CD4-positive, alpha-beta T cell treated with Interleukin-6 for 4 hours (primary cell): ENCODE data around the gene SMCO1.
"Not testable (repeated sequence)": the region's sequence is repeated elsewhere in the genome, so short reads cannot be mapped to it uniquely, and the experiment has no call there.

Source experiments
- DNase-seq: peaks from one replicate; pipeline ENCODE4 v3.0.0-alpha.2; 2020; ENCODE audit warnings: mixed read lengths

The SMCO1 gene, protein sequence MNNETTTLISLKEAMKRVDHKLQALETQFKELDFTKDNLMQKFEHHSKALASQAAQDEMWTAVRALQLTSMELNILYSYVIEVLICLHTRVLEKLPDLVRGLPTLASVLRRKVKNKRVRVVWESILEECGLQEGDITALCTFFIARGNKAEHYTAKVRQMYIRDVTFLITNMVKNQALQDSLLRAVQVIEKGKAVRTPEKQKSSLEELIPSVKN

GRCh38 chr3:196514913-196515621 lies at the start of gene SMCO1:
Gene SMCO1, minus strand, starts transcription at chr3:196515346. Its CDS starts 137 bp downstream, at chr3:196515209.
- DNase-seq, result no peak

DNA sequence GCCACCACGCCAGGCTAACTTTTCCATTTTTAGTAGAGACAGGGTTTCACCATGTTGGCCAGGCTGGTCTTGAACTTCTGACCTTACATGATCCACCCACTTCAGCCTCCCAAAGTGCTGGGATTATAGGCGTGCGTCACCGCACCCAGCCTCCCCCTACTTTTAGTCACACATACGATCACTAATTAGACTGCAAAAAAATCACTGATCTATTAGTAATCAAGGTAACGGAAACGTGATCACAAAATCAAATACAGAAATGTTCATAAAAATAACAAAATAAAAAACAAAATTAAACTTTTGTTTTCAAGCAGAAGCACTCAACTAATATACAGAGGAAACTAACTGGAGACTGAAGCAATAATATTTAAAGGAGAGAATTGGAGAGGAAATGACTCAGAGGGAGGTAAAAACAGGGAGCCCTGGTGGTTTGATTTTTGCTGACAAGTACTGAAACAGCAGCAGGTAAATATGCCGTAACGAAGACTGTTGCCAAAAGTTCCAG lies 48.6 kb upstream of the SMCO1 start:
- peak; percentile 51 for DNase-seq

- no peak for DNase-seq
These were observed 44.7 kb upstream of the SMCO1 start for GRCh38 chr3:196559826-196560225.

- DNase-seq, result no peak
These were observed 43.3 kb upstream of the SMCO1 start for GRCh38 chr3:196558476-196558875.

GRCh38 chr3:196557236-196557635 lies 42.1 kb upstream of the SMCO1 start:
- no peak for DNase-seq

- no peak for DNase-seq
These were observed 40.1 kb upstream of the SMCO1 start for GRCh38 chr3:196555295-196555694.

DNA sequence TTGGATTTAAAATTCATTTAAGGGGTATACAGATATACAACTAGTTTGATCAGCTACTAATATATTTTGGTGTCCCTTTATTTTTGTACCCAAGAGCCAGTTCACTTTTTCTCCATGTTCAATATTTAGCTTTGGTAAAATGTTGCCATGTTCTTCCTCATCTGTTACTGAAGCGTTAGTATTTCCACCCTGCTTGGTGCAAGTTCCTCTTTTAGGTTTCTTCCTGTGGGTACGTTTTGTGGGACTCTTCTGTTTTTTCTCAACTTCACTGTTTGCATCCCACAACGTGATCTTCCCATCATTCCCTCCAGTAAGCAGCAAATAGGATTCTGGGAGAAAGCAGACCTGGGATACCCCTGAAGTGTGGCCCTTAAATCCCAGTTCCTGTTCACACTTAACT lies 39.1 kb upstream of the SMCO1 start:
- DNase-seq, result no peak

DNA sequence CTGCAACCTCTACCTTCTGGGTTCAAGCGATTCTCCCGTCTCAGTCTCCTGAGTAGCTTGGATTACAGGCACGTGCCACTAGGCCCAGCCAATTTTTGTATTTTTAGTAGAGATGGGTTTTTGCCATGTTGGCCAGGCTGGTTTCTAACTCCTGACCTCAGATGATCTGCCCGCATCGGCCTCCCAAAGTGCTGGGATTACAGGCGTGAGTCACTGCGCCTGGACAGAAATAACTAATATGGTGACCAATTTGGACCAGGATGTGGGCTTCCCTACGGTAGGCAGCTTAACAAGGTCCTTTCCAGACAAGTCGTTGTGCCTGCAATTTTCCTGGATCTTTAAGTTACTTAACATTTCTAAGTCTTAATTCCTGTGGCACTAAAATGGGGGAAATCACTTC lies 38.4 kb upstream of the SMCO1 start:
- no peak for DNase-seq

DNA sequence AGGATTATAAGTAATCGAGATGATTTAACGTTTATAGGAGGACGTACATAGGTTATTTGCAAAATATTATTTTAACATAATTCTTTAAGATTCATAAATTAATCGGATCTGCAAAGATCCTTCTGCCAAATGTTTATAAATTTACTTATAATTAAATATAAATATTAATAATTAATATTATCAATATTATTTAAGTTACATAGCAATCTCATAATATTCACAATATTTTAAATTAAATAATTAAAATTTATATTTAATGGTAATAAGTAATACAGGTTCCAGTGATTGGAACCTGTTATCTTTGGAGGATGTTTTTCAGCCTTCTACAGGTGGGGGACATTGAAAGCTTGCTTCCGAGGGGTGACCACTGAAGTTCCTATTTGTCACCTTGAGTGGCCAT lies 37.1 kb upstream of the SMCO1 start:
- no peak for DNase-seq

DNA sequence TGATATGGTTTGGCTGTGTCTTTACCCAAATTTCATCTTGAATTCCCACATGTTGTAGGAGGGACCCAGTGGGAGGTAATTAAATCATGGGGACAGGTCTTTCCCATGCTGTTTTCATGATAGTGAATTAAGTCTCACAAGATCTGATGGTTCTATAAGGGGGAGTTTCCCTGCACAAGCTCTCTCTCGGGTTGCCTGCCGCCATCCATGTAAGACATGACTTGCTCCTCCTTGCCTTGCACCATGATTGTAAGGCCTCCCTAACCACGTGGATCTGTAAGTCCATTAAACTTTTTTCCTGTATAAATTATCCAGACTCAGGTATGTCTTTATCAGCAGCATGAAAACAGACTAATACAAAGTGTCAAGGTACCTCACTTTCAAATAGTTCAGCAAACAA lies 35.0 kb upstream of the SMCO1 start:
- not testable (repeated sequence) for DNase-seq

DNA sequence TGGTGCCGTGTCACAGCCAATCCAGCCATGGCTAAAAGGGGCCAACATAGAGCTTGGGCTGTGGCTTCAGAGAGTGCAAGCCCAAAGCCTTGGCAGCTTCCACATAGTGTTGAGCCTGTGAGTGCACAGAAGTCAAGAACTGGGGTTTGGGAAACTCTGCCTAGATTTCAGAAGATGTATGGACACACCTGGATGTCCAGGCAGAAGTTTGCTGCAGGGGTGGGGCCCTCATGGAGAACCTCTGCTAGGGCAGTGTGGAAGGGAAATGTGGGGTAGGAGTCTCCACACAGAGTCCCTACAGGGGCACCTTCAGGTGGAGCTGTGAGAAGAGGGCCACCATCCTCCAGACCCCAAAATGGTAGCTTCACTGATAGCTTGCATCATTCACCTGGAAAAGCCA lies 34.2 kb upstream of the SMCO1 start:
- DNase-seq, result not testable (repeated sequence)

DNA sequence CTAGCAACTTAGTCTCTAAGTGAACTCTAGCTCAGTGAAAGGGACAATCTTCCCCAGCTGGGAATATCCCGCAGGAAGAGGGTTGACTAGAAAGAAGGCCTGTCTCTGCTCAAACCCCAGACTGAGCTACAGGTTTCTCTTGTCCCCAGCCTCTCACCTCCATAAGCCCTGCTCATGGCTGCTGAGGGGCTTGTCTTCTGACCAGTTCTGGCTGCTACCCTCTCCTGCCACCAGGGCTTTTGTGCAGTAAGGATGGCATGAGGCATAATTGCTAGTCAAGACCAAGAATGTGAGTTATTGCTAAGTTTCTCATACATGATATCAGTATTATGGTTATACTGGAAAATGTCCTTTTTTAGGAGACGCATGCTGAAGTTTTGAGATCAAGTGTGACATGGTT lies 31.9 kb upstream of the SMCO1 start:
- no peak for DNase-seq

DNA sequence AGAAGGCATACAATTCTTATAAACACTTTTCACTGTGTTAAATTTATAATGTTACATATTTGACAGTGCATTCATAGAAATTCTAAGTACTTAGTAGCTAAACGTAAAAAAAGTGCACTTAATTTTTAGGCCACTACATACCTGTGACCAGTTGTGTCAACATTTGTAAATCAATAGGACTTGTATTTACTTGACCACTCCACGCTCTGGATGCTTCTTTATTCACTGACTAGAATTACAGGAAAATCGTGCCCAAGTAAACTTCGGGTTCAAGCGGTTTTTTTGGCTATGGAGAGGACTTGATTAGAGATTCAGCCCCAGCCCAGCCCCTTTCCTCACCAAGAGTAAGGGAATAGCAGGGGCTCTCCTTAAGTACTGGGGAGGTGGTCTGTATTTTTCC lies 31.4 kb upstream of the SMCO1 start:
- no peak for DNase-seq

- DNase-seq, result no peak
These were observed 29.4 kb upstream of the SMCO1 start for GRCh38 chr3:196544491-196544992.

DNA sequence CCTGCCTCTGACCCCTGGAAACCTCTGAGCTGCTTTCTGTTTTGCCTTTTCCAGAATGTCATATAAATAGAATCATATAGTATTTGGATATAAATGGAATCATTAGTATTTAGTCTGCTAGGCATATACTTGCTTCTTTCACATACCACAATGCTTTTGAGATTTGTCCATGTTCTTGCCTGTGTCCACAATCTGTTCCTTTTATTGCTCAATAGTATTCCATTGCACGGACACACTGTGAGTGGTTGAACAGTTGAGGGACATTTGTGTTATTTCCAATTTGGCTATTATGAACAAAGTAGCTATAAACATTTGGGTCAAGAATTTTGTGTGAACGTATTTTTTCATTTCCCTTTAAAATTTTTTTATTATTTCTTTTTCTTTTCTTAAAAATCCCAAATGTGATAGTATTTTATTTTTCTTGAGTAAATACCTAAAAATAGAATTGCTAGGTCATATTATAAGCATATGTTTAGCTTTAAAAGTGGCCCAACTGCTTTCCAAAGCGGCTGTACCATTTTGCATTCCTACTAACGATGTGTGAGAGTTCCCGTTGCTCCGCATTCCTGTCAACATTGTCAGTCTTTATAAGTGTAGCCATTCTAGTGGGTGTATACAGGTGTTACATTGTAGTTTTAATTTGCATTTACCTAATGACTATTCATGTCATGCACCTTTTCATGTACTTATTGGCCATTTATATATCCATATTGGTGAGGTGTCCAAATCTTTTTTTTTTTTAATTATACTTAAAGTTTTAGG lies 26.7 kb upstream of the SMCO1 start:
- DNase-seq, result no peak

GRCh38 chr3:196537319-196537984 lies 22.3 kb upstream of the SMCO1 start:
- DNase-seq, result peak; percentile 79

DNA sequence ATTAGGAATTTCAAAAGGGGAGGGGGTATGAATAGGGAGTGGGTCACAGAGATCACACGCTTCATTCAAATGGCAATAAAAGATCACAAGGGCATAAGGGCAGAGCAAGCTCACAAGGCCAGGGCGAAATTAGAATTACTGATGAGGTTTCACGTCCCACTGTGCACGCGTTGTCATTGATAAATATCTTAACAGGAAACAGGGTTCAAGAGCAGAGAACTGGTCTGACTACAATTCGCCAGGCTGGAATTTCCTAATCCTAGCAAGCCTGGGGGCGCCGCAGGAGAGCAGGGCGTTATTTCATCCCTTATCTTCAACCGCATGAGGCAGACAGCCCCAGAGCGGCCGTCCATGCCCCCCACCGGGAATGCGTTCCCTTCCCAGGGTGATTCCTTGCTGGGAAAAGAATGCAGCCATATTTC lies 18.1 kb upstream of the SMCO1 start:
- DNase-seq, result no peak

DNA sequence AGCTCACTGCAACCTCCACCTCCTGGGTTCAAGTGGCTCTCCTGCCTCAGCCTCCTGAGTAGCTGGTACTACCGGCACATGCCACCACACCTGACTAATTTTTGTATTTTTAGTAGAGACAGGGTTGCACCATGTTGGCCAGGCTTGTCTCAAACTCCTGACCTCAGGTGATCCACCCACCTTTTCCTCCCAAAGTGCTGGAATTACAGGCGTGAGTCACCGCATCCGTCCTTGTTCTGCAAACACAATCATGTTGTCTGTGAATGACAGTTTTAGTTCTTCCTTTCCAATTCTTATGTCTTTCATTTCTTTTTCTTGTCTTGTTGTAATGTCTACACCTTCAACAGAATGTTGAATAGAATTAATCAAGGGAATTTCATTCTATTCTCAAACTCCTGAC lies 16.3 kb upstream of the SMCO1 start:
- no peak for DNase-seq

- peak; percentile 86 for DNase-seq
These were observed 13.6 kb upstream of the SMCO1 start for GRCh38 chr3:196528639-196529233.

GRCh38 chr3:196525141-196525540 lies 10.0 kb upstream of the SMCO1 start:
- no peak for DNase-seq

DNA sequence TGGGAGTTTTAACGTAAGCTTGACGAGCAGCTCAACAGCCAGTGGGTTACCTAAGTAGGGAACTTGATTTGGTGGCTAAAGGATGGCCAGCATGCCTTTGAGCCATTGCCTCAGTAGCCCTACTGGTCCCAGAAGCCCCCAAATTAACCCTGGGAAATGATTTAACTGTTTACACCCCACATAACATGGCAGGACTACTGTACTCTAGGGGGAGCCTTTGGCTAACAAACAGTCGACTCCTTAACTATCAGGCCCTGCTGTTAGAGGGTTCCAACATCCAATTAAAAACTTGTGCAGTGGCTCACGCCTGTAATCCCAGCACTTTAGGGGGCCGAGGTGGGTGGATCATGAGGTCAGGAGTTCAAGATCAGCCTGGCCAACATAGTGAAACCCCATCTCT lies 9.4 kb upstream of the SMCO1 start:
- DNase-seq, result no peak

GRCh38 chr3:196523841-196524240 lies 8.7 kb upstream of the SMCO1 start:
- DNase-seq, result no peak

DNA sequence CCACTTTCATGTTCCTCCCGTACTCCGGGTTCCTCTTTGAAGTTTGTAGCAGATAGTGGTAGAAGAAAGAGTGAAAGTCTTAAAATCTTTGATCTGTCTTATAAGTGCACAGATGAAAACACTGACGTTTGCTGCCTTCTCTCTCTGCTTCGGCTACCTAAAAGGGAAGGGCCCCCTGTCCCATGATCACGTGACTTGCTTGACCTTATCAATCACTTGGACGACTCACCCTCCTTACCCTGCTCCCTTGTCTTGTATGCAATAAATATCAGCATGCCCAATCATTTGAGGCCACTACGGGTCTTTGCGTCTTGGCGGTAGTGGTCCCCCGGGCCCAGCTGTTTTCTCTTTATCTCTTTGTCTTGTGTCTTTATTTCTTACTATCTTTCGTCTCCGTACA lies 6.1 kb upstream of the SMCO1 start:
- DNase-seq, result not testable (repeated sequence)
